GM18526 (cell line): ENCODE measurements around the gene HRC.

Experiments
- POLR2A ChIP-seq: IDR thresholded peaks from 3 replicates; pipeline ENCODE4 v1.6.1; 2011; ENCODE audit not compliant: insufficient read length; ENCODE audit errors: extremely low read depth

Gene HRC

GRCh38 chr19:49155005-49155819 lies at the start of gene HRC:
Gene HRC (minus strand): TSS chr19:49155396. CDS start chr19:49155237, 159 bp downstream.
- no peak for TF ChIP-seq POLR2A

DNA sequence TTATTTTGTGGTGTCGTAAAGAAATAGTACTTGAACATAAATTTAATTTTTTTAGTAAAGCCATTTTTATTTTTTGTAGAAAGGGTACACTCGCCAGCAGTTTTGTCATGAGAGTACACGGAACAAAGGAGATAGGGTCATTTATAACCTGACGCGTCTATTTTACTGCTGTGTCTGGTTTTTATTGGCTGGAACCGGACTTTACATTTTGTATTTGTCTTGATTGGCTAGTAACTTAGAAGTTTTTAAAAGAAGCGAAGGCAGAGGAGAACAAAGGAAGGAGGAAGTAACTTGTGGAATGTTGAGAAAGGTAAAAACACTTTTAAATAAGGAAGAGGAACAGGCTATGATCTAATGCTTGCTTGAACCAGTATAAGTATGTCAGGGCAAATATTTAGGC lies 45.8 kb upstream of the HRC start:
- no peak for TF ChIP-seq POLR2A

GRCh38 chr19:49200238-49200862 lies 45.2 kb upstream of the HRC start:
- no peak for TF ChIP-seq POLR2A

- no peak for TF ChIP-seq POLR2A
These were observed 41.5 kb upstream of the HRC start for GRCh38 chr19:49196527-49197240.

DNA sequence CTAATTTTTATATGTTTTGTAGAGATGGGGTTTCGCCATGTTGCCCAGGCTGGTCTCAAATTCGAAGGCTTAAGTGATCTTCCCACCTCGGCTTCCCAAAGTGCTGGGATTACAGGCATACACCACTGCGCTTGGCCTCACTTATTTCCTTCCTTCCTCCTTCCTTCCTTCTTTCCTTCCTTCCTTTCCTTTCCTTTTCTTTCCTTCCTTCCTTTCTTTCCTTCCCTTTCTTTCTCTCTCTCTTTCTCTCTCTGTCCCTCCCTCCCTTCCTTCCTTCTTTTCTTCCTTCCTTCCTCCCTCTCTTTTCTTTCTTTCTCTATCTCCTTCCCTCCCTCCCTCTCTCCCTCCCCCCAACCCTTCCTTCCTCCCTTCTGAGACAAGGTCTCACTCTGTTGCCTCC lies 39.2 kb upstream of the HRC start:
- TF ChIP-seq POLR2A = no peak

DNA sequence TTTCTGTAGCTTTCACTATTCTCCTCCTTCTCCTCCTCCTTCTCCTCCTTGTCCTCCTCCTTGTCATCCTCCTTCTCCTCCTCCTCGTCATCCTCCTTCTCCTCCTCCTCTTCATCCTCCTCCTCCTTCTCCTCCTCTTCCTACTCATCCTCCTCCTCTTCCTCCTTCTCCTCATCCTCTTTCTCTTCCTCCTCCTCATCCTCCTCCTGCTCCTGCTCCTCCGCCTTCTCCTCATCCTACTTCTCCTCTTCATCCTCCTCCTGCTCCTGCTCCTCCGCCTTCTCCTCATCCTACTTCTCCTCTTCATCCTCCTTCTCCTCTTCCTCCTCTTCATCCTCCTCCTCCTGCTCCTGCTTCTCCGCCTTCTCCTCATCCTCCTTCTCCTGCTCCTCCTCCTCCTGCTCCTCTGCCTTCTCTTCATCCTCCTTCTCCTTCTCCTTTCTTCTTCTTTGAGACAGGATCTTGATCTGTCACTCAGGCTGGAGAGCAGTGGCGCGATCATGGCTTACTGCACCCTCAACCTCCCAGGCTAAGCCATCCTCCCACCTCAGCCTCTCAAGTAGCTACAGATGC lies 38.7 kb upstream of the HRC start:
- TF ChIP-seq POLR2A = no peak

DNA sequence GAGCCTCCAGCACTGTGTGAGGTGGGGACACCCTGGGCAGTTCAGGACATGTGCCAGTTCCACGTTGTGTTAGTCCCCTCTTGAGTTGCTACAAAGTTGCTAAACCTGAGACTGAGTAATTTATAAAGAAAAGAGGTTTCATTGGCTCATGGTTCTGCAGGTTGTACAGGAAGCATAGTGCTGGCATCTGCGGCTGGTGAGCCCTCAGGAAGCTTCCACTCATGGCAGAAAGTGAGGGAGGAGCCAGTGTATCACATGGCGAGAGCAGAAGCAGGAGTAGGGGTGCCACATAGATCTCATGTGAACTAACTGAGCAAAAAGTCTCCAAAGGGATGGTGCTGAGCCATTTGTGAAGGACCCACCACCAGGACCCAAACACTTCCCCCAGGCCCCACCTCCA lies 35.6 kb upstream of the HRC start:
- no peak for TF ChIP-seq POLR2A

- TF ChIP-seq POLR2A = no peak
These were observed 34.1 kb upstream of the HRC start for GRCh38 chr19:49189259-49189658.

DNA sequence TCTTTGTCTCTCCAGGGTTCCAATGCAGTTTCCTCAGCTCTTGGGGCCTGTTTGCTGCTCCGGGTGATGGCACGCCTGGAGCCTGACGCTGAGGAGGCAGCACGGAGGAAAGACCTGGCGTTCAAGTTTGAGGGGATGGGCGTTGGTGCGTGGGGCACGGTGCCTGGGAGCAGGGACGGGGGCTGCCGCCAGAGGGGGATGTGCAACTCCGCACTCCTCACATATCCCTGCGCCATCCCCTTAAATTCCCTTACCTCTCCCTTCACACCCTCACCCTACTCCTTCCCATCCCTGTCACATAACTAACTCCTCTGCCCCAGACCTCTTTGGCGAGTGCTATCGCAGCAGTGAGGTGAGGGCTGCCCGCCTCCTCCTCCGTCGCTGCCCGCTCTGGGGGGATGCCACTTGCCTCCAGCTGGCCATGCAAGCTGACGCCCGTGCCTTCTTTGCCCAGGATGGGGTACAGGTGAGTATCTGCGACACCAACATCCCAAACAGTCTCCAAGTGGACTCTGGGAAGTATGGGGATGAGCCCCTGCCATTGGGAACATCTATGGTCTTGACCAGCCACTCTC lies 33.5 kb upstream of the HRC start:
- no peak for TF ChIP-seq POLR2A

DNA sequence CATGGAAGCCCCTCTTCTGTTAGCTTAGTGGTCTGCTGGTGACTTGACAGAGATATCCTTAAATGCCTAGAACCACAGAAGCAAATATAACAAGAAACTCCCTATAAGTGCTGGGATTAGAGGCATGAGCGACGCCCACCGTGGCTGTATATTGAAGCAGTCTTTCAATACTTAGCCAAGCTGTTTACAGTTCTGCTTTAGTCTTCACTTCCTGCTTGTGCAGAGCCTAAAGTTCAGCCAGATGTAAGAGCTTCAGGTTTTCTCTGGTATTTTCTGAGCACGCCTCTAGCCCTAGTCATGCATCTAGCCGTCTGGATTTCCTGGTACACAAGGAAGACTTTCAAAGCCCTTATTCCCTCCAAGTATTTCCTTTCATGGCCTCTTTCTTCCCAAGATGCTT lies 30.9 kb upstream of the HRC start:
- no peak for TF ChIP-seq POLR2A

- TF ChIP-seq POLR2A = no peak
These were observed 27.7 kb upstream of the HRC start for GRCh38 chr19:49182848-49183375.

GRCh38 chr19:49180659-49181058 lies 25.5 kb upstream of the HRC start:
- TF ChIP-seq POLR2A = no peak

- no peak for TF ChIP-seq POLR2A
These were observed 18.0 kb upstream of the HRC start for GRCh38 chr19:49173198-49173597.

GRCh38 chr19:49168421-49168820 lies 13.2 kb upstream of the HRC start:
- TF ChIP-seq POLR2A = no peak

DNA sequence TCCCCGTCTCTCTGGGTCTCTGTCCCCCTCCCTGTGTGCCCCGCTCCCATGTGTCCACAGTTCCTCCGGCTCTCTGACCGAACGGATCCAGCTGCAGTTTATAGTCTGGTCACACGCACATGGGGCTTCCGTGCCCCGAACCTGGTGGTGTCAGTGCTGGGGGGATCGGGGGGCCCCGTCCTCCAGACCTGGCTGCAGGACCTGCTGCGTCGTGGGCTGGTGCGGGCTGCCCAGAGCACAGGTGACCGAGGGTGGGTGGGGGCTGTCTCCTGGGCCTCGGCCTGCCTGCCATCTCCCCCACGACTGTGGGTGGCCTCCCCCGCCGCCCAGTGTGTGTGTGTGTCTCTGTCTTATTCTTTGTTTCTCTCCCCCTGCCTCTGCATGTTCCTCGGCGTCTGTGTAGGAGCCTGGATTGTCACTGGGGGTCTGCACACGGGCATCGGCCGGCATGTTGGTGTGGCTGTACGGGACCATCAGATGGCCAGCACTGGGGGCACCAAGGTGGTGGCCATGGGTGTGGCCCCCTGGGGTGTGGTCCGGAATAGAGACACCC lies 12.7 kb upstream of the HRC start:
- TF ChIP-seq POLR2A = no peak
